ENCODE data around the gene NFIX.

DNA sequence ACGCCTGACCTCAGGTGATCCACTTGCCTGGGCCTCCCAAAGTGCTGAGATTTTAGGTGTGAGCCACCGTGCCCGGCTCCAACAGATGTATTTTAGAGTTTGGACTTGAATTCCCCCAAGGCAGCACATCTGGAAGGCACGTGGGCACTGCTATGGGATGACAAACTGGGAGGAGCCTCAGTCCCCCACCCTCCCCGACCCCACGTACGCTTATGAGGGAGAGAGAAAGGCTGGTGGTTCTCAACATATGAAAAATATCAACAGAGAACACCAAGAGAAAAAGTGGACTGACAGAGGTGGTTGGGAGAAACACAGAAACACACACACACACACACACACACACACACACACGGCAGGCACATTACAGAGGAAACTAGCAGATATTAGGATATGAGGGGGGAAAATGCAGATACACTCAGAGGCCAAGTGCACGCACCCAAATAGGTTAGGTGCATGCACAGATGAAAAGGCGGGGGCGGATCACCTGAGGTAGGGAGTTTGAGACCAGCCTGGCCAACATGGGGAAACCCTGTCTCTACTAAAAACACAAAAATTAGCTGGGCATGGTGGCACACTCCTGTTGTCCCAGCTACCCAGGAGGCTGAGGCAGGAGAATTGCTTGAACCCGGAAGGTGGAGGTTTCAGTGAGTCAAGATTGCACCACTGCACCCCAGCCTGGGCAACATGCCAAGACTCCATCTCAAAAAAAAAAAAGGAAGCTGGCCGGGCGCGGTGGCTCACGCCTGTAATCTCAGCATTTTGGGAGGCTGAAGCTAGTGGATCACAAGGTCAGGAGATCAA is 151.7 kb downstream of the NFIX start:
- TF ChIP-seq, protein P1, sequence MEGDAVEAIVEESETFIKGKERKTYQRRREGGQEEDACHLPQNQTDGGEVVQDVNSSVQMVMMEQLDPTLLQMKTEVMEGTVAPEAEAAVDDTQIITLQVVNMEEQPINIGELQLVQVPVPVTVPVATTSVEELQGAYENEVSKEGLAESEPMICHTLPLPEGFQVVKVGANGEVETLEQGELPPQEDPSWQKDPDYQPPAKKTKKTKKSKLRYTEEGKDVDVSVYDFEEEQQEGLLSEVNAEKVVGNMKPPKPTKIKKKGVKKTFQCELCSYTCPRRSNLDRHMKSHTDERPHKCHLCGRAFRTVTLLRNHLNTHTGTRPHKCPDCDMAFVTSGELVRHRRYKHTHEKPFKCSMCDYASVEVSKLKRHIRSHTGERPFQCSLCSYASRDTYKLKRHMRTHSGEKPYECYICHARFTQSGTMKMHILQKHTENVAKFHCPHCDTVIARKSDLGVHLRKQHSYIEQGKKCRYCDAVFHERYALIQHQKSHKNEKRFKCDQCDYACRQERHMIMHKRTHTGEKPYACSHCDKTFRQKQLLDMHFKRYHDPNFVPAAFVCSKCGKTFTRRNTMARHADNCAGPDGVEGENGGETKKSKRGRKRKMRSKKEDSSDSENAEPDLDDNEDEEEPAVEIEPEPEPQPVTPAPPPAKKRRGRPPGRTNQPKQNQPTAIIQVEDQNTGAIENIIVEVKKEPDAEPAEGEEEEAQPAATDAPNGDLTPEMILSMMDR (conservative IDR thresholded peaks at IDR 0.05 in 1 of 2, IDR thresholded peaks at IDR 0.05 in 1 of 2; ENCODE audit: low read depth in 1 of 2, low read length in 2 of 2) = no peak
- TF ChIP-seq EZH2 (IDR thresholded peaks at IDR 0.05; ENCODE audit: low read length, missing control alignments) = no peak
